ENCODE data around the gene SLC22A14.

DNA sequence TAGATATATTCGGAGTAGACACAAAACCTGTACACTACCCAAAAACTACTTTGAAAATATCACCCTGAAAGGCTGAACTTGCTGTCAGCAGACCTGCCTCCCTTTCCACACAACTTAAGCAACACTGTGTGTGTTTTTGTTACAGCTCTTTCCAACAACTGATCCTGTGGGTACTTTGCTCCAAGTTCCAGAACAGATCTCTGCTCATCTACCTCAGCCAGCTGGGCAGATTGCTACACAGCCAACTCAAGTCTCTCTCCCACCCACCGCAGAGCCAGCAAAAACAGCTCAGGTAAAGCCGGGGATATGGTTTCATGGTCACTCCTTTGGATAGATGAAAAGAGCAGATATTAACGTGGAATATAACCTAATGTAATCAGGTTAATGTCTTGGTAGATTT is 36.2 kb upstream of the SLC22A14 start:
- TF ChIP-seq YY1 (IDR thresholded peaks at IDR 0.05; ENCODE audit: insufficient read depth, insufficient read length) = no peak
- TF ChIP-seq SUZ12 (IDR thresholded peaks at IDR 0.05; ENCODE audit: extremely low read depth, insufficient read depth, insufficient read length) = no peak
- TF ChIP-seq ZNF274 (IDR thresholded peaks at IDR 0.05; ENCODE audit: low read depth, low read length) = no peak
